SK-N-SH (cell line): ENCODE measurements around the gene PNPLA1.

ENCODE experiments used
- EP300 ChIP-seq, 2 experiments: IDR thresholded peaks; 2 replicates each; pipeline versions ENCODE4 v1.4.0 to v1.6.1; 2012; ENCODE audit warnings: borderline replicate concordance in 1 of 2, low read depth in 1 of 2, low read length in 1 of 2
- EZH2phosphoT487 ChIP-seq: fragments of 200-600 bp; sonication (generic); IDR thresholded peaks from 2 replicates; pipeline ENCODE4 v1.6.1; 2017; ENCODE audit warnings: low read depth, mixed run types, mild to moderate bottlenecking, antibody characterized with exemption, moderate library complexity, borderline replicate concordance
- IRF3 ChIP-seq: fragments of 150-350 bp; IDR thresholded peaks from 2 replicates; pipeline ENCODE4 v1.6.1; 2016; ENCODE audit warnings: mild to moderate bottlenecking, low read depth, low read length
- PBX3 ChIP-seq: IDR thresholded peaks from 2 replicates; pipeline ENCODE4; 2012
- POLR2AphosphoS5 ChIP-seq: IDR thresholded peaks from 2 replicates; pipeline ENCODE4 v1.6.1; 2012; ENCODE audit warnings: low read depth, low read length
- RAD21 ChIP-seq: IDR thresholded peaks from 2 replicates; pipeline ENCODE4 v1.6.1; 2012; ENCODE audit warnings: mild to moderate bottlenecking, low read length
- REST ChIP-seq: IDR thresholded peaks from 2 replicates; pipeline ENCODE4 v1.6.1; 2012; ENCODE audit warnings: mild to moderate bottlenecking, low read depth, low read length, moderate library complexity
- TCF12 ChIP-seq: IDR thresholded peaks from 2 replicates; pipeline ENCODE4 v1.4.0; 2012
- USF2 ChIP-seq: fragments of 150-350 bp; IDR thresholded peaks from 2 replicates; pipeline ENCODE4 v1.6.1; 2017; ENCODE audit warnings: antibody characterized with exemption, low read length, low read depth, borderline replicate concordance
- ZBTB33 ChIP-seq: IDR thresholded peaks from 2 replicates; pipeline ENCODE4 v1.4.0; 2012; ENCODE audit warnings: low read depth, borderline replicate concordance
- TF ChIP-seq, protein P1 (sequence below): fragments of 200-600 bp; sonication (generic); IDR thresholded peaks from 2 replicates; pipeline ENCODE4 v1.6.1; 2017; ENCODE audit warnings: antibody characterized with exemption, mild to moderate bottlenecking, moderate library complexity

GRCh38 chr6:36266913-36267644, 2.8 kb upstream of the PNPLA1 start:
- TF ChIP-seq, protein P1, sequence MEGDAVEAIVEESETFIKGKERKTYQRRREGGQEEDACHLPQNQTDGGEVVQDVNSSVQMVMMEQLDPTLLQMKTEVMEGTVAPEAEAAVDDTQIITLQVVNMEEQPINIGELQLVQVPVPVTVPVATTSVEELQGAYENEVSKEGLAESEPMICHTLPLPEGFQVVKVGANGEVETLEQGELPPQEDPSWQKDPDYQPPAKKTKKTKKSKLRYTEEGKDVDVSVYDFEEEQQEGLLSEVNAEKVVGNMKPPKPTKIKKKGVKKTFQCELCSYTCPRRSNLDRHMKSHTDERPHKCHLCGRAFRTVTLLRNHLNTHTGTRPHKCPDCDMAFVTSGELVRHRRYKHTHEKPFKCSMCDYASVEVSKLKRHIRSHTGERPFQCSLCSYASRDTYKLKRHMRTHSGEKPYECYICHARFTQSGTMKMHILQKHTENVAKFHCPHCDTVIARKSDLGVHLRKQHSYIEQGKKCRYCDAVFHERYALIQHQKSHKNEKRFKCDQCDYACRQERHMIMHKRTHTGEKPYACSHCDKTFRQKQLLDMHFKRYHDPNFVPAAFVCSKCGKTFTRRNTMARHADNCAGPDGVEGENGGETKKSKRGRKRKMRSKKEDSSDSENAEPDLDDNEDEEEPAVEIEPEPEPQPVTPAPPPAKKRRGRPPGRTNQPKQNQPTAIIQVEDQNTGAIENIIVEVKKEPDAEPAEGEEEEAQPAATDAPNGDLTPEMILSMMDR, result no peak
- no peak for TF ChIP-seq POLR2AphosphoS5
- no peak for TF ChIP-seq USF2
- no peak for TF ChIP-seq IRF3
- no peak for TF ChIP-seq ZBTB33
- TF ChIP-seq TCF12, result no peak
- no peak for TF ChIP-seq EZH2phosphoT487
- no peak for TF ChIP-seq RAD21
- TF ChIP-seq REST, result no peak
- no peak for TF ChIP-seq EP300 (IDR thresholded peaks at IDR 0.05; ENCODE audit: borderline replicate concordance in 1 of 2, low read depth in 1 of 2, low read length in 1 of 2)
- TF ChIP-seq PBX3, result no peak
